A549 (cell line): Measurements from ENCODE around the gene PCDH18. TPM values are rescaled to one million over a fixed set of nuclear protein-coding genes. Genes with fewer than 3 reads are reported as not detected.
"Not testable (repeated sequence)": the region's sequence is repeated elsewhere in the genome, so short reads cannot be mapped to it uniquely, and the experiment has no call there.

Source experiments
- ATAC-seq, 2 experiments: fragments of 200-7000 bp in 1 of 2; fragments of >200 bp in 1 of 2; cut with Nextera tagmentation in 1 of 2; cut with Tn5 transposase in 1 of 2; 3 replicates each; pipeline versions ENCODE4 v1.8.0 to v1.9.1; 2018 to 2020; ENCODE audit warnings: mild to moderate bottlenecking in 1 of 2, moderate library complexity in 1 of 2
- CTCF ChIA-PET: fragments of 300-600 bp; sonication (Branson Sonifier 250); formaldehyde crosslinking; extraction: SDS; loops from one replicate; lab custom pipeline; 2021; ENCODE audit warnings: antibody characterized with exemption, inconsistent platforms; lab: Yijun Ruan, JAX
- POLR2A ChIA-PET: fragments of 350-600 bp; formaldehyde crosslinking; extraction: SDS; loops from one replicate; lab custom pipeline; 2021; ENCODE audit warnings: antibody characterized with exemption, inconsistent platforms; lab: Yijun Ruan, JAX
- DNase-seq, 2 experiments: peaks; one replicate each; pipeline versions ENCODE4 v3.0.0 to v3.0.0-alpha.2; 2011 to 2016; ENCODE audit warnings: low read depth in 1 of 2, low spot score in 1 of 2
- FAIRE-seq: peaks from 2 replicates; lab custom pipeline; 2011; peaks lifted over from hg19 to GRCh38; lab: Jason Lieb, UNC
- H3K27ac ChIP-seq, 2 experiments: fragments of >200 bp; sonication (Bioruptor Twin); formaldehyde crosslinking; 3 replicates each; pipeline ENCODE4 v1.5.1; 2016 to 2017
- H3K4me1 ChIP-seq: fragments of >200 bp; sonication (Bioruptor Twin); formaldehyde crosslinking; 3 replicates; pipeline ENCODE4 v1.6.1; 2016
- H3K4me2 ChIP-seq: fragments of >200 bp; sonication (Bioruptor Twin); formaldehyde crosslinking; 3 replicates; pipeline ENCODE4 v1.6.1; 2016
- H3K4me3 ChIP-seq: fragments of >200 bp; sonication (Bioruptor Twin); formaldehyde crosslinking; 3 replicates; pipeline ENCODE4 v1.5.1; 2016
- H3K9me3 ChIP-seq: fragments of >200 bp; sonication (Bioruptor Twin); formaldehyde crosslinking; 3 replicates; pipeline ENCODE4 v1.6.1; 2016
- CBX8 ChIP-seq: fragments of 200-600 bp; sonication (generic); IDR thresholded peaks from 2 replicates; pipeline ENCODE4 v1.6.1; 2016
- EHF ChIP-seq: fragments of 250-450 bp; sonication (Bioruptor Pico); IDR thresholded peaks from 2 replicates; pipeline ENCODE4 v1.5.0; 2020; ENCODE audit warnings: mild to moderate bottlenecking
- EHMT2 ChIP-seq: fragments of 200-600 bp; sonication (generic); IDR thresholded peaks from 2 replicates; pipeline ENCODE4 v1.6.1; 2016; ENCODE audit warnings: antibody characterized with exemption, low read depth, mild to moderate bottlenecking, moderate library complexity
- EP300 ChIP-seq, 2 experiments: fragments of >200 bp; sonication (Bioruptor Twin); formaldehyde crosslinking; IDR thresholded peaks; 2 replicates in 1 of 2; 3 replicates in 1 of 2; pipeline ENCODE4 v1.6.1; 2016 to 2017
- ESRRA ChIP-seq: fragments of 150-350 bp; IDR thresholded peaks from 2 replicates; pipeline ENCODE4 v1.6.1; 2014; ENCODE audit warnings: mild to moderate bottlenecking, low read length, borderline replicate concordance
- FOSB ChIP-seq: fragments of 250-450 bp; sonication (Bioruptor Pico); IDR thresholded peaks from 2 replicates; pipeline ENCODE4 v1.5.0; 2020; ENCODE audit warnings: mild to moderate bottlenecking, moderate library complexity
- JUN ChIP-seq, 2 experiments: fragments of >200 bp; sonication (Bioruptor Twin); formaldehyde crosslinking; IDR thresholded peaks; 2 replicates in 1 of 2; 3 replicates in 1 of 2; pipeline ENCODE4 v1.6.1; 2016 to 2017
- KDM5A ChIP-seq: fragments of 200-600 bp; sonication (generic); IDR thresholded peaks from 2 replicates; pipeline ENCODE4 v1.6.1; 2016; ENCODE audit warnings: antibody characterized with exemption, mild to moderate bottlenecking
- NFE2L2 ChIP-seq: fragments of 150-350 bp; conservative IDR thresholded peaks from 2 replicates; pipeline ENCODE4 v1.6.1; 2014; ENCODE audit warnings: low read length
- NR3C1 ChIP-seq: fragments of >200 bp; sonication (Bioruptor Twin); formaldehyde crosslinking; IDR thresholded peaks from 3 replicates; pipeline ENCODE4 v1.6.1; 2017
- PHF8 ChIP-seq: fragments of 200-600 bp; sonication (generic); IDR thresholded peaks from 2 replicates; pipeline ENCODE4 v1.6.1; 2016; ENCODE audit warnings: low read depth, mild to moderate bottlenecking, antibody characterized with exemption, moderate library complexity, borderline replicate concordance
- POLR2A ChIP-seq: IDR thresholded peaks from 2 replicates; pipeline ENCODE4 v1.6.1; 2012; ENCODE audit warnings: mild to moderate bottlenecking, low read length
- RNF2 ChIP-seq: fragments of 200-600 bp; sonication (generic); IDR thresholded peaks from 2 replicates; pipeline ENCODE4 v1.6.1; 2016; ENCODE audit warnings: low read depth, mild to moderate bottlenecking, antibody characterized with exemption, moderate library complexity, borderline replicate concordance
- SREBF2 ChIP-seq: fragments of 450-650 bp; IDR thresholded peaks from 2 replicates; pipeline ENCODE4 v1.6.1; 2014; ENCODE audit warnings: mild to moderate bottlenecking, moderate library complexity
- ZC3H11A ChIP-seq: fragments of 450-650 bp; IDR thresholded peaks from 2 replicates; pipeline ENCODE4 v1.6.1; 2014; ENCODE audit warnings: antibody characterized with exemption, mild to moderate bottlenecking
- ZNF302 ChIP-seq: fragments of 250-450 bp; sonication (Bioruptor Pico); IDR thresholded peaks from 2 replicates; pipeline ENCODE4 v1.9.0; 2021; ENCODE audit warnings: inconsistent platforms, mild to moderate bottlenecking, moderate library complexity
- WGBS: methylation state at CpG from one replicate; pipeline ENCODE4 v1.1.6; 2017; ENCODE audit errors: missing lambda C conversion rate; 5-methylcytosine and 5-hydroxymethylcytosine counted together
- polyA plus RNA-seq, 4 experiments: library from polyadenylated mRNA; depleted of rRNA in 3 of 4; stranded (reverse); fragments of >200 nt; fragmentation: RNase III in 1 of 4; extraction: RNeasy Plus Mini Kit Qiagen cat#74134 plus additional on column Dnase treatment in 1 of 4; gene quantifications; 2 replicates in 3 of 4; 3 replicates in 1 of 4; pipeline ENCODE4 v1.2.3, GENCODE V29; 2011 to 2017
- TF ChIP-seq, protein P1 (sequence below): IDR thresholded peaks from 2 replicates; pipeline ENCODE4 v1.6.1; 2012; ENCODE audit warnings: low read depth, borderline replicate concordance
- TF ChIP-seq, protein P2 (sequence below): fragments of 250-450 bp; sonication (Bioruptor Pico); IDR thresholded peaks from 2 replicates; pipeline ENCODE4 v1.5.0; 2020; ENCODE audit warnings: low read depth, mild to moderate bottlenecking, moderate library complexity
- TF ChIP-seq, protein P3 (sequence below): fragments of >200 bp; sonication (Bioruptor Twin); formaldehyde crosslinking; IDR thresholded peaks from 3 replicates; pipeline ENCODE4 v1.5.1; 2016

PCDH18 gene
- polyA plus RNA-seq, 2 of the 4 experiments (the other 2 are of a cell fraction), result 0.04 TPM; not detected in 1

- TF ChIP-seq, protein P1, sequence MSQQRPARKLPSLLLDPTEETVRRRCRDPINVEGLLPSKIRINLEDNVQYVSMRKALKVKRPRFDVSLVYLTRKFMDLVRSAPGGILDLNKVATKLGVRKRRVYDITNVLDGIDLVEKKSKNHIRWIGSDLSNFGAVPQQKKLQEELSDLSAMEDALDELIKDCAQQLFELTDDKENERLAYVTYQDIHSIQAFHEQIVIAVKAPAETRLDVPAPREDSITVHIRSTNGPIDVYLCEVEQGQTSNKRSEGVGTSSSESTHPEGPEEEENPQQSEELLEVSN, result no peak
- TF ChIP-seq NFE2L2, result no peak
- TF ChIP-seq SREBF2, result no peak
- TF ChIP-seq KDM5A, result no peak
- no peak for TF ChIP-seq EHF (CRISPR knock-in tag)
- TF ChIP-seq ESRRA, result no peak
- TF ChIP-seq JUN (IDR thresholded peaks at IDR 0.05), result no peak
- no peak for TF ChIP-seq EHMT2
- no peak for TF ChIP-seq CBX8
- no peak for TF ChIP-seq NR3C1
- TF ChIP-seq ZNF302 (CRISPR knock-in tag), result no peak
- DNase-seq, result no peak
- CTCF ChIA-PET, result interaction anchor here (0.8 kb wide), 1 partner anchor 235 kb away, joined by 3 read pairs; no protein-coding TSS in a partner anchor
- no peak overlapping the region for H3K27ac ChIP-seq
- no peaks in the 10 kb centered on the region for H3K9me3 ChIP-seq
- FAIRE-seq, result no peak
- ATAC-seq, result no peak
- no peak overlapping the region for H3K4me3 ChIP-seq
- H3K4me2 ChIP-seq, result no peak overlapping the region
- no peaks in the 10 kb centered on the region for H3K4me1 ChIP-seq
- POLR2A ChIA-PET, result no interaction called here
Observed at GRCh38 chr4:137540356-137540755, 8.1 kb upstream of the PCDH18 start.

GRCh38 chr4:137538526-137538925 is 6.2 kb upstream of the PCDH18 start:
- FAIRE-seq, result no peak
- Histone ChIP-seq H3K4me1 (no peaks in the 10 kb centered on the region), H3K4me3 (no peak overlapping the region), H3K4me2 (no peak overlapping the region), H3K9me3 (no peaks in the 10 kb centered on the region), H3K27ac (no peak overlapping the region)
- ATAC-seq, result no peak
- ChIA-PET POLR2A (no interaction called here), CTCF (no interaction called here)
- WGBS, result 49% methylated on average over 4 of the region's 4 CpGs
- no peak for TF ChIP-seq EP300 (IDR thresholded peaks at IDR 0.05)
- TF ChIP-seq ZNF302 (CRISPR knock-in tag), result no peak
- TF ChIP-seq EHF (CRISPR knock-in tag), result no peak
- TF ChIP-seq FOSB (CRISPR knock-in tag), result no peak
- TF ChIP-seq, protein P2, sequence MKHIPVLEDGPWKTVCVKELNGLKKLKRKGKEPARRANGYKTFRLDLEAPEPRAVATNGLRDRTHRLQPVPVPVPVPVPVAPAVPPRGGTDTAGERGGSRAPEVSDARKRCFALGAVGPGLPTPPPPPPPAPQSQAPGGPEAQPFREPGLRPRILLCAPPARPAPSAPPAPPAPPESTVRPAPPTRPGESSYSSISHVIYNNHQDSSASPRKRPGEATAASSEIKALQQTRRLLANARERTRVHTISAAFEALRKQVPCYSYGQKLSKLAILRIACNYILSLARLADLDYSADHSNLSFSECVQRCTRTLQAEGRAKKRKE (CRISPR knock-in tag), result no peak
- TF ChIP-seq, protein P3, sequence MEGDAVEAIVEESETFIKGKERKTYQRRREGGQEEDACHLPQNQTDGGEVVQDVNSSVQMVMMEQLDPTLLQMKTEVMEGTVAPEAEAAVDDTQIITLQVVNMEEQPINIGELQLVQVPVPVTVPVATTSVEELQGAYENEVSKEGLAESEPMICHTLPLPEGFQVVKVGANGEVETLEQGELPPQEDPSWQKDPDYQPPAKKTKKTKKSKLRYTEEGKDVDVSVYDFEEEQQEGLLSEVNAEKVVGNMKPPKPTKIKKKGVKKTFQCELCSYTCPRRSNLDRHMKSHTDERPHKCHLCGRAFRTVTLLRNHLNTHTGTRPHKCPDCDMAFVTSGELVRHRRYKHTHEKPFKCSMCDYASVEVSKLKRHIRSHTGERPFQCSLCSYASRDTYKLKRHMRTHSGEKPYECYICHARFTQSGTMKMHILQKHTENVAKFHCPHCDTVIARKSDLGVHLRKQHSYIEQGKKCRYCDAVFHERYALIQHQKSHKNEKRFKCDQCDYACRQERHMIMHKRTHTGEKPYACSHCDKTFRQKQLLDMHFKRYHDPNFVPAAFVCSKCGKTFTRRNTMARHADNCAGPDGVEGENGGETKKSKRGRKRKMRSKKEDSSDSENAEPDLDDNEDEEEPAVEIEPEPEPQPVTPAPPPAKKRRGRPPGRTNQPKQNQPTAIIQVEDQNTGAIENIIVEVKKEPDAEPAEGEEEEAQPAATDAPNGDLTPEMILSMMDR, result no peak
- no peak for TF ChIP-seq NR3C1
- TF ChIP-seq ZC3H11A, result no peak
- TF ChIP-seq PHF8, result no peak
- no peak for TF ChIP-seq POLR2A
- no peak for TF ChIP-seq RNF2
- DNase-seq, result no peak

GRCh38 chr4:137537807-137538206 is 5.5 kb upstream of the PCDH18 start:
- H3K27ac ChIP-seq, H3K4me2 ChIP-seq, H3K9me3 ChIP-seq, FAIRE-seq, CTCF ChIA-PET, H3K4me1 ChIP-seq, POLR2A ChIA-PET, ATAC-seq, H3K4me3 ChIP-seq, DNase-seq: not testable (repeated sequence)
- 20% methylated on average over 3 of the region's 3 CpGs for WGBS
